PC-9 (cell line): ENCODE results near the gene FH. TPM values are rescaled to one million over a fixed set of nuclear protein-coding genes. Genes with fewer than 3 reads are reported as not detected.
A peak's percentile ranks its signal among the peaks of the same experiment; 100 is the strongest.

Experiments
- BruUV-seq: library from RNA; stranded (reverse); fragments of 400-500 nt; replicated peaks from 2 replicates; lab custom pipeline; 2021; lab: Mats Ljungman, UMichigan
- CTCF ChIA-PET: fragments of 300-600 bp; sonication (Branson Sonifier 250); formaldehyde crosslinking; loops from one replicate; lab custom pipeline; 2022; ENCODE audit warnings: antibody characterized with exemption; lab: Charles Lee
- POLR2A ChIA-PET: fragments of 300-600 bp; sonication (Branson Sonifier 250); formaldehyde crosslinking; loops from one replicate; lab custom pipeline; 2022; ENCODE audit warnings: antibody characterized with exemption; ENCODE audit not compliant: unreplicated experiment; lab: Charles Lee
- DNase-seq, 2 experiments: peaks; one replicate each; pipeline versions ENCODE4 v3.0.0 to v3.0.0-alpha.2; 2015 to 2022; ENCODE audit warnings: mixed read lengths in 1 of 2
- H2AFZ ChIP-seq: fragments of 200-600 bp; sonication (generic); 2 replicates; pipeline ENCODE4 v1.8.1; 2017; ENCODE audit warnings: antibody characterized with exemption
- H3F3A ChIP-seq: fragments of 200-600 bp; sonication (generic); 2 replicates; pipeline ENCODE4 v1.8.1; 2017; ENCODE audit warnings: antibody characterized with exemption, mild to moderate bottlenecking, low read depth; ENCODE audit not compliant: insufficient read depth
- H3K27ac ChIP-seq: fragments of 200-600 bp; sonication (generic); 2 replicates; pipeline ENCODE4 v1.6.1; 2016; ENCODE audit warnings: mixed run types
- H3K27me3 ChIP-seq: fragments of 200-600 bp; sonication (generic); 2 replicates; pipeline ENCODE4 v1.6.1; 2016; ENCODE audit warnings: low read depth, mixed run types; ENCODE audit not compliant: insufficient read depth
- H3K36me3 ChIP-seq: fragments of 200-600 bp; sonication (generic); 2 replicates; pipeline ENCODE4 v1.6.1; 2016; ENCODE audit warnings: low read depth, mixed run types
- H3K4me1 ChIP-seq: fragments of 200-600 bp; sonication (generic); replicated peaks from 2 replicates; pipeline ENCODE4 v1.6.1; 2016; ENCODE audit warnings: mixed run types; ENCODE audit not compliant: insufficient read depth
- H3K4me2 ChIP-seq: fragments of 200-600 bp; sonication (generic); 2 replicates; pipeline ENCODE4 v1.6.1; 2017; ENCODE audit warnings: mixed run types
- H3K4me3 ChIP-seq: fragments of 200-600 bp; sonication (generic); 2 replicates; pipeline ENCODE4 v1.6.1; 2016; ENCODE audit warnings: mixed run types
- H3K79me2 ChIP-seq: fragments of 200-600 bp; sonication (generic); 2 replicates; pipeline ENCODE4 v1.6.1; 2017; ENCODE audit warnings: low read depth, mixed run types
- H3K9me2 ChIP-seq: fragments of 200-600 bp; sonication (generic); 2 replicates; pipeline ENCODE4 v1.8.1; 2017; ENCODE audit warnings: mild to moderate bottlenecking; ENCODE audit not compliant: insufficient read depth
- H3K9me3 ChIP-seq: fragments of 200-600 bp; sonication (generic); 2 replicates; pipeline ENCODE4 v1.8.1; 2016; ENCODE audit warnings: low read depth; ENCODE audit not compliant: insufficient read depth
- H4K20me1 ChIP-seq: fragments of 200-600 bp; sonication (generic); 2 replicates; pipeline ENCODE4 v1.8.1; 2017; ENCODE audit not compliant: insufficient read depth
- EZH2 ChIP-seq: fragments of 200-600 bp; sonication (generic); IDR thresholded peaks from 2 replicates; pipeline ENCODE4 v1.8.0; 2017; ENCODE audit warnings: antibody characterized with exemption, low read depth
- intact Hi-C: fragments of 100-400 bp; cut with micrococcal nuclease; formaldehyde crosslinking; loops from one replicate; pipeline ENCODE4 v1.10.0; 2022; ENCODE audit not compliant: unreplicated experiment
- total RNA-seq: library from RNA; stranded (reverse); gene quantifications from 2 replicates; pipeline ENCODE4 v1.2.3, GENCODE V29; 2021
- TF ChIP-seq, protein P1 (sequence below): fragments of 200-600 bp; sonication (generic); conservative IDR thresholded peaks from 2 replicates; pipeline ENCODE4 v1.6.1; 2017; ENCODE audit warnings: mixed run types, antibody characterized with exemption, mild to moderate bottlenecking, moderate library complexity

The FH gene
- total RNA-seq, 1 experiment from 2014 or later, result 88.3 TPM

DNA sequence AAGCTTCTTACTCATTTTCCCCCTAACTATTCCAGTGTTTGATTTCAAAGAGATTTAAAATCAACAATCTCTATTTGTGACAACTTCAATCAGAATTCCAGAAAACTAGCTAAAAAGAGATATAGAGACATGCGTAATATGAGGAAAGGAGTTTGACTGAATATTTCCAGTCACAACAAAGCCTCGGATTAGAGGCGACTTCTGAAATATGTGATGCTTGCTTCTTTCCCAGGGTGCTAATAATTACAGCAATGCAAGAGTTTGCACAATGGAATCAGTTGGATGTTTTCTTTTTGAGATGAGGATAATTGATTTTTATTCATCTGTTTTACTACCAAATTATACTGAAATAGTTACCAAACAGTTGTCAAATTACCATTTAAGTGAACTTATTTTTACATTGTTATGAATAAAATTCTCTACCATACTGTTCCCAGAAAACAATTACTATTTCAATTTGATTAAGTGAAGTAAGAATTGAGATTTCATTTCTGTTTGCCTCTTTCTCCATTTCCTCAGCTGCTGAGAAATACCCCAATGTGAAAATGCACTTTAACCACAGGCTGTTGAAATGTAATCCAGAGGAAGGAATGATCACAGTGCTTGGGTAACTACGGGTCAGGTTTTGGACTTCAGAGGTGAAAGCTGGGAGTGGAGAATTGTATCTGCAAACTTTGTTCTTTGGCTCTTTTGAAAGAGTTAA is 40.7 kb upstream of the FH start:
- CTCF ChIA-PET, result no interaction called here
- POLR2A ChIA-PET, result no interaction called here
- BruUV-seq, result no TSS peak

DNA sequence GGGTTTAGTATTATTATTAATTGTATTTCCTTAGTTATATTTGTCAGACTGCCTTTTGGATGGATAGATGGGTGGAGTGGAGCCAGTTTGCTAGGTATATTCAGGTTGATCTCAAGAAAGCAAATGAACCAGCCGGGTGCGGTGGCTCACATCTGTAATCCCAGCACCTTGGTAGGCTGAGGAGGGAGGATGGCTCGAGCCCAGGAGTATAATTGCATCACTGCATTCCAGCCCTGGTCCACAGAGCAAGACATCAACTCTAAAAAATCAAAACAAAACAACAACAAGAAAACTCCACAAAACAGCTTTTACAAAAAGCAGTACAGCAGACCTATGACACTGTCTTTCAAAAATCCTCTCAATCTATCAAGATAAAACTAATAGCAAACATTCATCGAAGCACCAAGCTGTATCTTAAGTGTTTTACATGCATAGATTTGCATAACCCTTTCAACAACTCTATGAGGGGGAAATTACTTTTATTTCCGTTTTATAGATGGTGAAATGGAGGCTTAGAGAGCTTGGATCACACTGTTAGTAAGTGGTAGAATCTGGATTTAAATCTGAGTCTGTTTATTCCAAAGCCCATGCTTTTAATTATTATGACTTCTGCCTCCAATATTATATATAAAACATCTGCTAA is 38.1 kb upstream of the FH start:
- no peaks in the 10 kb centered on the region for H3K27me3 ChIP-seq
- ChIA-PET POLR2A (no interaction called here), CTCF (no interaction called here)
- no peaks in the 10 kb centered on the region; the same call in none of the 2 replicates for H3K9me2 ChIP-seq
- TF ChIP-seq EZH2, result no peak
- TF ChIP-seq, protein P1, sequence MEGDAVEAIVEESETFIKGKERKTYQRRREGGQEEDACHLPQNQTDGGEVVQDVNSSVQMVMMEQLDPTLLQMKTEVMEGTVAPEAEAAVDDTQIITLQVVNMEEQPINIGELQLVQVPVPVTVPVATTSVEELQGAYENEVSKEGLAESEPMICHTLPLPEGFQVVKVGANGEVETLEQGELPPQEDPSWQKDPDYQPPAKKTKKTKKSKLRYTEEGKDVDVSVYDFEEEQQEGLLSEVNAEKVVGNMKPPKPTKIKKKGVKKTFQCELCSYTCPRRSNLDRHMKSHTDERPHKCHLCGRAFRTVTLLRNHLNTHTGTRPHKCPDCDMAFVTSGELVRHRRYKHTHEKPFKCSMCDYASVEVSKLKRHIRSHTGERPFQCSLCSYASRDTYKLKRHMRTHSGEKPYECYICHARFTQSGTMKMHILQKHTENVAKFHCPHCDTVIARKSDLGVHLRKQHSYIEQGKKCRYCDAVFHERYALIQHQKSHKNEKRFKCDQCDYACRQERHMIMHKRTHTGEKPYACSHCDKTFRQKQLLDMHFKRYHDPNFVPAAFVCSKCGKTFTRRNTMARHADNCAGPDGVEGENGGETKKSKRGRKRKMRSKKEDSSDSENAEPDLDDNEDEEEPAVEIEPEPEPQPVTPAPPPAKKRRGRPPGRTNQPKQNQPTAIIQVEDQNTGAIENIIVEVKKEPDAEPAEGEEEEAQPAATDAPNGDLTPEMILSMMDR, result no peak
- no TSS peak for BruUV-seq
- peaks cover 10% of the 10 kb centered on the region; the same call in 1 of the 2 replicates for H3K4me1 ChIP-seq
- H3K4me2 ChIP-seq, result peak overlapping the region; percentile 8; the same call in 1 of the 2 replicates
- intact Hi-C loops, result no loop called here
- peak overlapping the region; percentile 33; the same call in 1 of the 2 replicates for H2AFZ ChIP-seq
- no peaks in the 10 kb centered on the region for H3K36me3 ChIP-seq
- H3K4me3 ChIP-seq, result no peak overlapping the region
- H3K27ac ChIP-seq, result no peak overlapping the region
- H3K9me3 ChIP-seq, result no peaks in the 10 kb centered on the region
- DNase-seq, result no peak
- no peaks in the 10 kb centered on the region for H3F3A ChIP-seq
- no peaks in the 10 kb centered on the region for H4K20me1 ChIP-seq
- no peaks in the 10 kb centered on the region for H3K79me2 ChIP-seq

More for the DNA sequence above, 40.7 kb upstream of the FH start:
- DNase-seq, result no peak
- no peaks in the 10 kb centered on the region for H3K36me3 ChIP-seq
- H4K20me1 ChIP-seq, result no peaks in the 10 kb centered on the region
- H3K4me3 ChIP-seq, result no peak overlapping the region
- peaks cover 4% of the 10 kb centered on the region for H3K9me2 ChIP-seq
- intact Hi-C loops, result no loop called here
- H3K4me2 ChIP-seq, result no peak overlapping the region
- H3K9me3 ChIP-seq, result no peaks in the 10 kb centered on the region
- H2AFZ ChIP-seq, result no peak overlapping the region
- no peaks in the 10 kb centered on the region for H3F3A ChIP-seq
- H3K27me3 ChIP-seq, result no peaks in the 10 kb centered on the region
- H3K79me2 ChIP-seq, result no peaks in the 10 kb centered on the region
- H3K4me1 ChIP-seq, result peaks cover 10% of the 10 kb centered on the region; the same call in 1 of the 2 replicates
- TF ChIP-seq, protein P1, result no peak
- TF ChIP-seq EZH2, result no peak
- H3K27ac ChIP-seq, result no peak overlapping the region

DNA sequence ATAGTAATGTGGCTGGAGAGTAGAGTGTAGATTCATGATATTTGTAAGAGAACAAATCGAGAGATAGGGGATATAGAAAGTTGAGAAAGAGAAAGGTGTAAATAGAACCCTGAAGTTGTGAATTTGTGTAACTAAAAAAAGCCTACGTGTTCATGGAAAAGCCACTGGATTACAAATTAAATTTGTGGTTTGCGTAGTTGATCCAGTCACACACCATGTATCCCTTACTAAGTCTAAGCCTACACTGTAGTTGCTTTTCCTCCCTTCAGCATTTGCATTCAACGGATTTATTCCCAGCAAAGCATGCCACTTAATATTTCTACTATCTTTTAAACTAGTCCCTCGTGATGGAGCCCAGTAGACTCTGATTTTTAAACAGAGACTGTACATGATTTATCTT is 37.5 kb upstream of the FH start:
- Histone ChIP-seq H4K20me1 (no peaks in the 10 kb centered on the region), H3F3A (no peaks in the 10 kb centered on the region), H3K9me3 (no peaks in the 10 kb centered on the region), H3K9me2 (no peaks in the 10 kb centered on the region; the same call in none of the 2 replicates), H3K27me3 (no peaks in the 10 kb centered on the region), H3K79me2 (no peaks in the 10 kb centered on the region), H3K4me2 (no peak overlapping the region), H3K4me1 (peaks cover 10% of the 10 kb centered on the region; the same call in 1 of the 2 replicates), H3K27ac (no peak overlapping the region), H3K36me3 (no peaks in the 10 kb centered on the region), H3K4me3 (no peak overlapping the region), H2AFZ (no peak overlapping the region)
- intact Hi-C loops, result no loop called here
- DNase-seq, result no peak
- ChIA-PET POLR2A (no interaction called here), CTCF (no interaction called here)
- BruUV-seq, result no TSS peak
- no peak for TF ChIP-seq EZH2
